HG02943 (cell line): ENCODE results near the gene NGFR.

Source experiments
- ATAC-seq: cut with Tn5 transposase; IDR thresholded peaks from one replicate; pipeline ENCODE4 v1.9.1; 2021; ENCODE audit warnings: mild to moderate bottlenecking, low read depth, moderate library complexity; ENCODE audit not compliant: unreplicated experiment

Gene NGFR

DNA sequence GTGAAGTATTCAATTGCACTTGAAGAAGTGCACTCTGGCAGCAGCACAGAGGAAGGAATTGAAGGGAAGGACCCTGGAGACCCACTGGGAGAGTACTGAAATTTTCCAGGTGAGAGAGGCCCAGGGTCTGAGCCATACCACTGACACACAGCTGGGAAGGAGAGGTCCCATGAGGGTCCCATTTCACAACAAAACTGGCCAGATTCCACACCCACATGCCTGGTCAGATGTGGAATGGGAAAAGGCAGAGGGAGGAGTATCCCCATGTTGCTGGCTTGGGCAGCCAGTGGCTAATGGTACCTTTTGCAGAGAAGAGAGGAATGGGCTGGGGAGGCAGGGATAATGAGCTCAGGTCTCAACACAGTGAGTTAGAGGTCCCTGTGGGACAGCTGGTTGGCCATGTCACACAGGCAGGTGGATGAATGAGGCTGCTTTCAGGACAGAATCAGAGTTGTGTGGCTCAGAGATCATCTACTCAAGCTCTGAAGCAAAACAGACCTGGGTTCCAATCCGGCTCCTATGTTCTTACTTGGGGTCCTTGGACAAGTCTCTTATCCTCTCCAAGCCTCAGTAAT, 26.2 kb upstream of the NGFR start:
- ATAC-seq: no peak

- ATAC-seq: no peak
Measured at GRCh38 chr17:49469831-49470810, 25.0 kb upstream of the NGFR start.

- no peak for ATAC-seq
Measured at GRCh38 chr17:49471089-49471683, 23.9 kb upstream of the NGFR start.

GRCh38 chr17:49471769-49472168, 23.3 kb upstream of the NGFR start:
- ATAC-seq: no peak

DNA sequence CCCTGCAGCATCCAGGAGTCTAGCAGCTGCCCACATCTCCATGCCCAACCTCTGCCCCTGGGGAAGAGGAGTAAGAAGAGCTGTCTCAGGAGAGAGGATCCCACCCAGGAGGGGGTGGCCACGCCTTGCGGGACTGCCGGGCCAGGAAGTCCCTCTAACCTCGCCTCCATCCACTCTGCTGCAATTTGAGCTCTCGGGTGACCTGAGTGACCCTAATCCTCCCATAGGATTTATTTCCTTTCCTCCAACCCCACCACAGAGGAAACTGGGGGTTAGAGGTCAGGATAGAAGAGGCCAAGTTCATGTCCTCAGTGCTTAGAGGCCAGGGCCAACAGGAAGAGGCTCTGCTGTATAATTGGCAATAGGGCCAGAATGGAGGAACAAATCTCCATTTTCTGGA, 22.6 kb upstream of the NGFR start:
- ATAC-seq: no peak

DNA sequence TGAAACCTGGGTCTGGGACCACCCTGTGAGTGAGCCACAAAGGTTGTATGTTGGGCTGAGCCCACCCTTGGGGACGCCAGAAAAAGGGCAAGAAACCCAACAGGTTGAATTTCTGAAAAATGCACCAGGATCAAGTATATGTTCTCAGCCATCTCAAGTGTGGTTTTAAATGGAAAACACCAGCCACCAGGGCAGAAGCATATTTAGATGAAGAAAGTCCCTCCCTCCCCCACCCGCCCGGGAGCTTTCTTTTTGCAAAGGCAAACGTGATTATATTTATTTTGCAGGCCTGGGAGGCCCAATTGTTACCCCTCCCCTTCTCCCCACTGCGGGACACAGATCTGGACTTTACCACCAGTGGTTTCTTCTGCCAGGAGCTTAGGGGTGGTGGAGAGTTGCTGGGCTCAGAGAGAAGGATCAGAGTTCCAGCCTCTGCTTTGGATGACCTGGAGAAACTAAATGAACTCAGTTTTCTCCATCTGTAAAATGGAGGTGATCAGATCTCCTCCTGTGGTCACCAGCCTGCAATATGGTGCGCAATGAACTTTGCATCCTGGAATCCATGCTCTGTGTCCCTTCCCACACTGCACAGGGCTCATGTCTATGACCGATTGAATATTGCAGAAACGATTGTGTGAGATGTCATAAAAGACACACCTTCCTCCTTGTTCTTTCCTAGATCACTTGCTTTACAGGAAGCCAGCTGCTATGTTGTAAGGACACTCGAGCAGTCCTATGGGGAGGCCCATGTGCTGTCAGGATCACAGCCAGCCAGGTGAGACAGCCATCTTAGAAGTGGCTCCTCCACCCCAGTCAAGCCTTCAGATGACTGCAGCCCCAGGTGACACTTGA, 21.0 kb upstream of the NGFR start:
- ATAC-seq: no peak

DNA sequence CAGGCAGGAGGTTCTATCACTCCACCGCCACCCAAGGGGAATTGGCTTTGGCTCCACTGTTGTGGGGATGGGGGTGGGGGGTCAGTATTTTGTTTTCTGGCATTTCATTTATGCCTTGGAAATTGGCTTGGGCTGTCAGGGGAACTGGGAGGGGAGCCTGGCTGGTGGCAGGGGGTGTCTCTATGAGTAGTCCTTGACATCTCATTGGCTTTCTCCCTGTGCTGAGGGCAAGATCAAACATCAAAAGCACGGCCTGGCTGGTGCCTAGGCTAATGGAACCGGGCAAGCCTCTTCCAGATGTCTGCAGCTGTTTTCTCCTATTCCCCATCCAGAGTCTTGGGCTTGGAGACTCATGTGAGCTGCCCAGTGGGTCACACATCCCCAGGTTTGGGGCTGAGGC, 17.4 kb upstream of the NGFR start:
- no peak for ATAC-seq

DNA sequence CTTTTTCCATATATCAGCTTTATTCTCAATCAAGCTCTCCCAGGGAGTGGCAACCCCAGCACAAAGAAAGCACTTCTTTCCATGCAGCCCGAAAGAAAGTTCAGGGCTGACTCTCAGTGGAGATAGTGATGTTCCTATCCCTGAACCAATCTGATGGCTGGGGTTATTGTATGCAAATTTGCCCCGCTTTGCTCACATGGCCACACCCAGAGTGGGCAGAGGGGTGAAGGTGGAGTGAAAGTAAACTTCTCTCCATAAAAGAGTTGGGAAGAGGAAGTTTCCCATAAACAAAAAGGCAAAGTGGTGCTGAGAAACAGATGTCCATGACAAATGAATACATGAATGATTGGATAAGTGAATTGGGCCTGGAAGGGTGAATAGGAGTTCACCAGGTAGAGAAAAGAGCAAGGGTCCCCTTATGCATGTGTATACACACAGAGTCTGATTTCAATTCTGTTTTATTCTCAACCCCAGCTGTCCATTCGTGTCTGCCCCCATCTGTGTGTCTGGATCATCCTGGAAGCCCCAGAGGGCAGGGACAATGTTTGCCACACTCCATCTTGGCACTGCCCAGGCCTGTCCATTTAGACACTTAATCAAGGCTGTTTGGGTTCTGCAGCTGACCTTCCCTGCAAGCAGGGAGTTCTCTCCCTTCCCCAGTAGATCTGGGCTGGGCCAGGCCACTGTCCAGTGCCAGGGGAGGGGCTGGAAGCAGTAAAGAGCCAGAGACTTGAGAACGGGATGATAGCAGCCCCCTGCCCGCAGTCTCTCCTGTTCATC, 14.1 kb upstream of the NGFR start:
- no peak for ATAC-seq

DNA sequence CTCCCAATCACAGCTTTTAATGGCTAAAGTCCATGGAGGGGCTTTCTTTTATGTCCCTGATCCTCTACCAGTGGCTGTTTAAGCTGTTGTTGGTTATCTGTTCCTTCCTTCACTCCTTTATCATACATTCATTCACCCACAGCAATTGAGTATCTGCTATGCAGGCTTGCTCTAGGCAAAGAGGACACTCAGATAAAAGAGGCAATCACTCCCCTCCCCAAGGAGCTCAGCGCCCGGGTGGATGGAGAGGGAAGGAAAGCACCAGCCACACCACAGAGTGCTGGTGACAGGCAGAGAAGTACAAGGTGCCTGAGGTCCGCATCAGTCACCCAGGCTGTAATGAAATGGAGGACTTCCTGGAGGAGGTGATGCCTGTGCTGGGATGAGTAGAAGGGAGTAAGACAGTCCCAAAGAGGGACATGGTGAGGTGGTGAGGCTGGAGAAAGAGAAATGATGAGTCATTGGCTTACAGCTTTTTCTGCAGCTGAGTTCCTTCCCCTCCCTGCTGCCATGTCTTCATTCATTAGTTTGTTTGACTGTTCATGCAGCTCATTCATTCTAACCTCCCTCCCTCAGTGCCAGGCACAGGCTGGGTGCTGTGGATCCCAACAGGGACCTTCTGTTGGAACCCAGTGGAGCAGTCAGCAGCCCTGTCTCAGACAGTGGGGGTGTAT, 12.8 kb upstream of the NGFR start:
- no peak for ATAC-seq

DNA sequence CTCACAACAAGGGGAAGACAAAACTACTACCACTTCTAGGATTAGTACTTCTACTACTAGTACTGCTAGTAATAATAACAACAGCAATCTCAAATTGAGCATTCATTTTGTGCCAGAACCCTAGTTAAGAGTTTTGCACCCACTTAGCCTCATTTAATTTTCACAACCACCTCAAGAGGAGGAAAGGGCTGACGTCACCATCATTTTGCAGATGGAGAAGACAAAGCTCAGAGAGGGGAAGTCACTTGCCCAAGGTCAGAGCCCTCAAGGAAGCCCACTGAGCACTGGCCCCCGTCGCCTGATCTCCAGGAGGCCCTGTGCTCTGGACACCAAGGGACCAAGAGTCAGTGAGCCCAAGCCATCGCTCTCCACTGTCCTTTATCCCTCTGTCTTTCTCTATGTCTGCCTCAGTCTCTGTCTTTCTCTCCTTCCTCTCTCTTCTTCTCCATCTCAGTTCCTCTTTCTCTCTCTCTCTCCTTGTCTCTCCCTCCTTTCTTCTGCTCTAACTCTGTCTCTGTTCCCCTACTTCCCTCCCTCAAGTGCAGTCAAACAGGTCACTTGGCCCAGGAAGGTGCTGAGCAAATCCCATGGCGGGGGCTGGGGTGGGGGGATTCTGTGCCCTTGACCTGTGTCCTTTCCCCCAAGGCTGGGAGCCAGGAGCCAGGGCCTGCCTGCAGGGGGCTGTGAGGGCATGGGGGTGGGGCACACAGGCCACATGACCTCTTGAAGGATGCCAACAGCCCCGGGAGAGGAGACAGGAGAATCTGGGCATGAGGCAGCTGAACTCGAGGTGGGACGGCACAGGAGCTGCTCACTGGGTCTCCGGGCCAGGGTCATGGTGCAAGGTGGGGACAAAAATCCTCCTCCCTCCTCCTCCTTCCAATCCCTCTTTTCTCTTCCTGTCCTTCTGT, 11.2 kb upstream of the NGFR start:
- no peak for ATAC-seq

DNA sequence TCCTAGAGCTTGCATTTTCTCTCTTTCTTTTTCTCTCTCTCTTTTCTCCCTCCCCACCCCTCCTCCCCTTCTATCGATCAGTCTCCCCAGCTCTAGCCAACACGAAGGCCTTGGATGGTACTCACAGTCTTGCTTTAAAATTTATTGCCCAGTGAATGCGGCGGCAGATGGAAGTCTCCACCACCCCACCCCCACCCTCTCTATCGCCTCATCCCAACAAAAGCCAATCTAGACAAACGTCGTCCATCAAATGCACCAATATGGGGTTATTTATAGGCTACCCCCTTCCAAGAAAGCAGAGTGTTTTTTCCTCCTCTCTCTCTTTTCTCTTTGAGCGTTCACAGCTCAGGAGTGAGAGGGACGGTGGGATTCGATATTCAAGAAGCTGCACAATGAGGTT, 10.5 kb upstream of the NGFR start:
- ATAC-seq: no peak

- ATAC-seq: no peak
Measured at GRCh38 chr17:49486012-49486641, 9.0 kb upstream of the NGFR start.

DNA sequence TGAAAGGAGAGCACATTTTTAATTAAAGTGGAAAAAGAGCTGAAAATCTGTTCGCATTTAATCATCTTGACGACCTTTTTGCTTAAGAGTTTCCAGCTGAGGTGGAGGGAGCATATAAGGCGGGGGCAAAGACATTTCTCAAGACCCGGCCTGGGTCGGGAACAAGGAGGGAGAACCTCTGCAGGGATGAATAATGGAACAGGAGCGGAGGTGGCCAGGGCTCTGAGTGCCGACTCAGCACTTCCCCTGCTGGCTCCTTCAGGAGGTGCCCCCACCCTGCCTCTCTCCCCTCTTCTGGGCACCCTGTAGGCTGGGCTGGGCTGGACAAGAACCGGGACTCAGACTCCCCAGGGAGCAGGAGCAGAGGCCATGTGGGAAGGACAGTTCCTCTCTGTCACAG, 7.9 kb upstream of the NGFR start:
- no peak for ATAC-seq

DNA sequence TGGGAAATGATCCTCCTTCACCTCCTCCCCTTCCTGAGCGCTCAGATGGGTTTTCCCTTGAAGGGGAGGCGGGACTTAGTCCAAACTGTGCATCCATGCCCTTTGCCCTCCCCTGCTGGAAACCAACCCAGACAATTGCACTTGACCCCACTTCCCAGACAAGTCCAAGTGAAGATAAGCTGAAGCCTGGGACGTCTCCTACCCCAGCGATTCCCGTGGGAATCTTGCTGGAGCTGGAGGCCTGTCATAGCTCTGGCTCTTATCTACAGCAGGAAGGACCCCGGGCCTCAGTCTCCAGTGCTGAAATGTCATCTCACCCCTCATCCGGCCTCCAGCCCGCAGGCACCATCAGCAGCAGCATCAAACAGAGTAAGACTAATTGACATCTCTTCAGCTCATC, 6.5 kb upstream of the NGFR start:
- no peak for ATAC-seq

DNA sequence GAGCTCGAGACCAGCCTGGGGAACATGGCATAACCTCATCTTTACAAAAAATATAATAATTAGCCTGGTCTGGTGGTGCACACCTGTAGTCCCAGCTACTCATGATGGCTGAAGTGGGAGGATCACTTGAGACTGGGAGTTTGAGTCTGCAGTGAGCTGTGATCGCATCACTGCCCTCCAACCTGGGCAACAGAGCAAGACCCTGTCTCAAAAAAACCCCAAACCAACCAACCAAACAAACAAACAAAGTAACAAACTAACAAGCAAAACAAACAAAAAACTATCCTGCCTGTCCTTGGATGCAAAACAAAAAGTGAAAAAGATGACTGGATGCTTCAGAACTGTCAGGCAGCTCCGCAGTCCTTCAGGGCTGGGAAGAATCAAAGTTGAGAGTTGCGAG, 5.7 kb upstream of the NGFR start:
- ATAC-seq: no peak

GRCh38 chr17:49490276-49490675, 4.8 kb upstream of the NGFR start:
- no peak for ATAC-seq

- no peak for ATAC-seq
Measured at GRCh38 chr17:49491192-49491769, 3.8 kb upstream of the NGFR start.
